Measurements from ENCODE around the gene S100PBP. TPM values are rescaled to one million over a fixed set of nuclear protein-coding genes. Genes with fewer than 3 reads are reported as not detected.

The S100PBP gene
- total and polyA plus RNA-seq, 10 donors, result 15.5 to 76.3 (median 52.0) TPM

GRCh38 chr1:32881871-32882850, 64.7 kb downstream of the S100PBP start:
- Histone ChIP-seq H3K27me3 (replicated peaks in 1 of 7) (peaks cover 0 to 79% (median 28%) of the 10 kb centered on the region in 7 donors), H3K9me3 (no peaks in the 10 kb centered on the region), H3K4me3 (no peak overlapping the region), H3K4me1 (peaks cover 0 to 16% (median 9%) of the 10 kb centered on the region in 6 donors), H3K36me3 (no peaks in the 10 kb centered on the region), H3K27ac (no peak overlapping the region)
- WGBS, 5 donors, result 22 to 33% (median 28%) methylated on average over 15 to 22 of the region's 22 CpGs
- intact Hi-C loops (cut with DNase I; ENCODE audit: low total_unique reads), result no loop called here
- TF ChIP-seq POLR2AphosphoS5 (IDR thresholded peaks at IDR 0.05), result no peak
- no peak for TF ChIP-seq CTCF (IDR thresholded peaks at IDR 0.05 in 8 of 11, conservative IDR thresholded peaks at IDR 0.05 in 3 of 11)
- TF ChIP-seq POLR2A (IDR thresholded peaks at IDR 0.05), result no peak
- DNase-seq, result peak; percentile 41

GRCh38 chr1:32883338-32884031, 66.0 kb downstream of the S100PBP start:
- intact Hi-C loops (cut with DNase I; ENCODE audit: low total_unique reads), result no loop called here
- WGBS, 5 donors, result 64 to 76% (median 73%) methylated on average over 7 of the region's 7 CpGs
- peaks cover 0 to 79% (median 40%) of the 10 kb centered on the region in 7 donors for H3K27me3 ChIP-seq (replicated peaks in 1 of 7)
- DNase-seq, result no peak
- no peaks in the 10 kb centered on the region for H3K9me3 ChIP-seq
- H3K4me1 ChIP-seq, result peaks cover 0 to 16% (median 9%) of the 10 kb centered on the region in 6 donors
- no peaks in the 10 kb centered on the region for H3K36me3 ChIP-seq
- TF ChIP-seq CTCF (IDR thresholded peaks at IDR 0.05 in 8 of 11, conservative IDR thresholded peaks at IDR 0.05 in 3 of 11), result no peak
- TF ChIP-seq POLR2A (IDR thresholded peaks at IDR 0.05), result no peak
- H3K4me3 ChIP-seq, result no peak overlapping the region
- no peak overlapping the region for H3K27ac ChIP-seq

- Histone ChIP-seq H3K27me3 (replicated peaks in 1 of 7) (peaks cover 0 to 79% (median 40%) of the 10 kb centered on the region in 7 donors), H3K4me1 (peaks cover 0 to 16% (median 9%) of the 10 kb centered on the region in 6 donors), H3K4me3 (no peak overlapping the region), H3K27ac (no peak overlapping the region), H3K9me3 (no peaks in the 10 kb centered on the region), H3K36me3 (no peaks in the 10 kb centered on the region)
- 54 to 78% (median 58%) methylated on average over 2 to 4 of the region's 4 CpGs for WGBS, 5 donors
- TF ChIP-seq POLR2AphosphoS5 (IDR thresholded peaks at IDR 0.05), result no peak
- no peak for TF ChIP-seq POLR2A (IDR thresholded peaks at IDR 0.05)
- TF ChIP-seq CTCF (IDR thresholded peaks at IDR 0.05 in 8 of 11, conservative IDR thresholded peaks at IDR 0.05 in 3 of 11), result no peak
- DNase-seq, result no peak
- intact Hi-C loops (cut with DNase I; ENCODE audit: low total_unique reads), result no loop called here
Observed at GRCh38 chr1:32884032-32884372, 66.5 kb downstream of the S100PBP start.

- Histone ChIP-seq H3K4me1 (peaks cover 0 to 16% (median 9%) of the 10 kb centered on the region in 6 donors), H3K27me3 (replicated peaks in 1 of 7) (peaks cover 0 to 79% (median 40%) of the 10 kb centered on the region in 7 donors), H3K9me3 (no peaks in the 10 kb centered on the region), H3K36me3 (no peaks in the 10 kb centered on the region), H3K27ac (no peak overlapping the region), H3K4me3 (no peak overlapping the region)
- 34 to 48% (median 37%) methylated on average over 5 to 12 of the region's 12 CpGs for WGBS, 5 donors
- no peak for DNase-seq
- TF ChIP-seq POLR2A (IDR thresholded peaks at IDR 0.05), result no peak
- no peak for TF ChIP-seq CTCF (IDR thresholded peaks at IDR 0.05 in 8 of 11, conservative IDR thresholded peaks at IDR 0.05 in 3 of 11)
- intact Hi-C loops (cut with DNase I; ENCODE audit: low total_unique reads), result no loop called here
Observed at GRCh38 chr1:32884726-32885125, 67.3 kb downstream of the S100PBP start.
